Type B pancreatic cell (in vitro differentiated cells): ENCODE results near the gene DPP8. TPM values are rescaled to one million over a fixed set of nuclear protein-coding genes. Genes with fewer than 3 reads are reported as not detected.

Experiments
- DNase-seq: peaks from one replicate; pipeline ENCODE4 v3.0.0; 2021; ENCODE audit warnings: mixed read lengths; ENCODE audit not compliant: unreplicated experiment; ENCODE audit errors: extremely low spot score
- H3K27ac Mint-ChIP-seq: 2 replicates; pipeline ENCODE4 v1.8.0; 2021; ENCODE audit warnings: mild to moderate bottlenecking, mixed read lengths
- H3K27me3 Mint-ChIP-seq: 2 replicates; pipeline ENCODE4 v1.8.0; 2021; ENCODE audit warnings: mixed read lengths
- H3K36me3 Mint-ChIP-seq: 2 replicates; pipeline ENCODE4 v1.8.0; 2021; ENCODE audit warnings: mixed read lengths
- H3K4me1 Mint-ChIP-seq: one replicate; pipeline ENCODE4 v1.8.0; 2021; ENCODE audit warnings: mixed read lengths; ENCODE audit not compliant: unreplicated experiment
- H3K4me3 Mint-ChIP-seq: 2 replicates; pipeline ENCODE4 v1.8.0; 2021; ENCODE audit warnings: mild to moderate bottlenecking, mixed read lengths
- H3K9me3 Mint-ChIP-seq: 2 replicates; pipeline ENCODE4 v1.8.0; 2021; ENCODE audit warnings: mixed read lengths
- CTCF ChIP-seq: fragments of 200-600 bp; sonication (generic); conservative IDR thresholded peaks from 2 replicates; pipeline ENCODE4 v1.5.0; 2021; ENCODE audit warnings: antibody characterized with exemption, mild to moderate bottlenecking
- long read RNA-seq: library from polyadenylated mRNA; unstranded; transcript quantifications from one replicate; pipeline ENCODE4 v2.0.0, GENCODE V29; 2020
- total RNA-seq: library from RNA; stranded (reverse); gene quantifications from 2 replicates; pipeline ENCODE4 v1.2.1, GENCODE V29; 2021; ENCODE audit warnings: low replicate concordance

Gene DPP8
- 25.0 and 27.4 TPM in 2 replicates for total RNA-seq
- long read RNA-seq, transcript DPP8-201 (20 exons, 3,139 nt): major isoform, 40 of 84 reads
- long read RNA-seq, partial matches to known transcripts: 5 of 84 reads
- long read RNA-seq, other reads (novel, unspliced or antisense): 35 of 84 reads

GRCh38 chr15:65516997-65517865 is at the start of gene DPP8:
Gene DPP8 (minus strand): TSS chr15:65517689. CDS start chr15:65512553, 5,136 bp downstream.
- TF ChIP-seq CTCF: peak; percentile 96
- H3K36me3 Mint-ChIP-seq: no peaks in the 10 kb centered on the region
- peak; percentile 93 for DNase-seq
- H3K4me1 Mint-ChIP-seq: peaks cover 14% of the 10 kb centered on the region
- H3K27me3 Mint-ChIP-seq: no peaks in the 10 kb centered on the region
- H3K4me3 Mint-ChIP-seq: peak within 1 kb of the TSS; percentile 92
- H3K27ac Mint-ChIP-seq: peak within 1 kb of the TSS; percentile 87
- no peaks in the 10 kb centered on the region for H3K9me3 Mint-ChIP-seq

GRCh38 chr15:65561934-65562333 is 44.4 kb upstream of the DPP8 start:
- Mint-ChIP-seq H3K9me3 (peaks cover 4% of the 10 kb centered on the region), H3K27ac (peak overlapping the region; percentile 93), H3K4me1 (no peaks in the 10 kb centered on the region), H3K36me3 (peaks cover 73% of the 10 kb centered on the region), H3K4me3 (peak overlapping the region; percentile 60), H3K27me3 (no peaks in the 10 kb centered on the region)
- DNase-seq: no peak
- TF ChIP-seq CTCF: no peak

- H3K27ac Mint-ChIP-seq: no peak overlapping the region
- no peak overlapping the region for H3K4me3 Mint-ChIP-seq
- no peak for TF ChIP-seq CTCF
- H3K9me3 Mint-ChIP-seq: no peaks in the 10 kb centered on the region
- H3K36me3 Mint-ChIP-seq: peaks cover 70% of the 10 kb centered on the region
- no peaks in the 10 kb centered on the region for H3K27me3 Mint-ChIP-seq
- no peaks in the 10 kb centered on the region for H3K4me1 Mint-ChIP-seq
- no peak for DNase-seq
Measured at GRCh38 chr15:65559941-65560340, 42.5 kb upstream of the DPP8 start.

GRCh38 chr15:65558997-65559760 is 41.7 kb upstream of the DPP8 start:
- DNase-seq: no peak
- Mint-ChIP-seq H3K4me3 (no peak overlapping the region), H3K4me1 (no peaks in the 10 kb centered on the region), H3K27me3 (no peaks in the 10 kb centered on the region), H3K27ac (no peak overlapping the region), H3K9me3 (no peaks in the 10 kb centered on the region), H3K36me3 (peaks cover 63% of the 10 kb centered on the region)
- TF ChIP-seq CTCF: no peak

- no peak overlapping the region for H3K27ac Mint-ChIP-seq
- peaks cover 63% of the 10 kb centered on the region for H3K36me3 Mint-ChIP-seq
- H3K9me3 Mint-ChIP-seq: no peaks in the 10 kb centered on the region
Measured at GRCh38 chr15:65558336-65558735, 40.8 kb upstream of the DPP8 start.

More at GRCh38 chr15:65558336-65558735, 40.8 kb upstream of the DPP8 start:
- TF ChIP-seq CTCF: no peak
- no peak for DNase-seq
- Mint-ChIP-seq H3K4me1 (no peaks in the 10 kb centered on the region), H3K4me3 (no peak overlapping the region), H3K27me3 (no peaks in the 10 kb centered on the region)
